HG03460 (cell line): Measurements from ENCODE around the gene ABCA10.

Source experiments
- ATAC-seq: cut with Tn5 transposase; IDR thresholded peaks from one replicate; pipeline ENCODE4 v1.9.1; 2021; ENCODE audit not compliant: unreplicated experiment

The ABCA10 gene

DNA sequence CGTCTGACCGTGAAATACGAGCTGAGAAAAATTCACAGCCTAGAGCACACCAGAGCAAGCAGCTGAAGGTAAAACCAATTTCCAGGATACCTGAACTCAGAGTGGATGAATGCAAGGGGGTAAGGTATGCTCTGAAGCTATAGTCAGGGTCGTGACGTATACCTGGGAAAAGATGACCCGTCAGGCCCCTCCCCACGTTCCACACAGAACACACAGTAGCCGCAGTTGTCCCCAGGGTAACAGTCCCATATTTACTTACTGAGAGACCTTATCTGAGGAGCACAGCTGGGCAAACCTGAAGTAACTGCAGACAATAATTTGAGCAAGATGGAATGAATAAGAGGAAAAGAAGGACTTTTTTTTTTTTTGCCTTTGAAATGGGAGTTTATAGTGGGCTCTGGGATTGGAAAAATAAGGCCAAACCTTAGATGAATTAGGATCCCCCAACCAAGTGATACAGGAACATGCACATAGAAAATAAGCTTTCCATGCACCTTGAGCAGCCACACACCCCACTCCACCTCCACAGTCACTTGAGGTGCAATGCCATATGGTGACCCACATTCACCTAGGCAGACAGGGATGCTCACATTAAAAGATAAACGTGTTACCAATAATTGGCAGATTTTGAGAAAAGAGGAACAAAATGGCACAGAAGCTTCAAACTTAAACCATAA lies 124.9 kb downstream of the ABCA10 start:
- no peak for ATAC-seq

GRCh38 chr17:69098625-69099024 lies 130.0 kb downstream of the ABCA10 start:
- ATAC-seq, result no peak
